Caco-2 (cell line): ENCODE results near the gene PIGB. TPM values are rescaled to one million over a fixed set of nuclear protein-coding genes. Genes with fewer than 3 reads are reported as not detected.

Experiments
- BruUV-seq: library from RNA; stranded (reverse); fragments of 400-500 nt; replicated peaks from 2 replicates; lab custom pipeline; 2021; lab: Mats Ljungman, UMichigan
- CTCF ChIA-PET: fragments of 300-600 bp; sonication (Branson Sonifier 250); formaldehyde crosslinking; loops from one replicate; lab custom pipeline; 2022; ENCODE audit warnings: antibody characterized with exemption; lab: Charles Lee
- POLR2A ChIA-PET: fragments of 300-600 bp; sonication (Branson Sonifier 250); formaldehyde crosslinking; loops from one replicate; lab custom pipeline; 2022; ENCODE audit warnings: antibody characterized with exemption; lab: Charles Lee
- DNase-seq, 2 experiments: peaks; one replicate each; pipeline versions ENCODE4 v3.0.0 to v3.0.0-alpha.2; 2020 to 2022
- H3K27me3 ChIP-seq: replicated peaks from 2 replicates; pipeline ENCODE4 v1.6.0; 2011; ENCODE audit warnings: low read length; ENCODE audit not compliant: control insufficient read depth, insufficient read depth
- H3K36me3 ChIP-seq: 2 replicates; pipeline ENCODE4 v1.5.1; 2011; ENCODE audit warnings: low read length; ENCODE audit not compliant: control insufficient read depth, insufficient read depth
- H3K4me1 ChIP-seq: fragments of 250-450 bp; sonication (Bioruptor Pico); 2 replicates; pipeline ENCODE4 v1.5.1; 2020; ENCODE audit warnings: mild to moderate bottlenecking
- H3K4me3 ChIP-seq: 2 replicates; pipeline ENCODE4 v1.5.1; 2011; ENCODE audit warnings: low read depth, mild to moderate bottlenecking, control low read depth, low read length
- H3K9me3 ChIP-seq: fragments of 250-450 bp; sonication (Bioruptor Pico); 2 replicates; pipeline ENCODE4 v1.5.1; 2020; ENCODE audit warnings: mild to moderate bottlenecking, moderate library complexity
- H3K27ac Mint-ChIP-seq: one replicate; pipeline ENCODE4 v1.8.0; 2022; ENCODE audit warnings: mixed read lengths; ENCODE audit not compliant: unreplicated experiment
- H3K27me3 Mint-ChIP-seq: one replicate; pipeline ENCODE4 v1.8.0; 2022; ENCODE audit warnings: mixed read lengths; ENCODE audit not compliant: insufficient read depth, unreplicated experiment
- H3K36me3 Mint-ChIP-seq: one replicate; pipeline ENCODE4 v1.8.0; 2022; ENCODE audit warnings: mild to moderate bottlenecking, mixed read lengths; ENCODE audit not compliant: insufficient read depth, unreplicated experiment
- H3K4me1 Mint-ChIP-seq: one replicate; pipeline ENCODE4 v1.8.0; 2022; ENCODE audit warnings: low read depth, mixed read lengths; ENCODE audit not compliant: unreplicated experiment
- H3K4me3 Mint-ChIP-seq: one replicate; pipeline ENCODE4 v1.8.0; 2022; ENCODE audit warnings: mild to moderate bottlenecking, moderate library complexity, mixed read lengths; ENCODE audit not compliant: unreplicated experiment
- H3K9me3 Mint-ChIP-seq: one replicate; pipeline ENCODE4 v1.8.0; 2022; ENCODE audit warnings: mixed read lengths; ENCODE audit not compliant: unreplicated experiment
- intact Hi-C: fragments of 100-400 bp; cut with micrococcal nuclease; formaldehyde crosslinking; loops from one replicate; pipeline ENCODE4 v1.10.0; 2022; ENCODE audit not compliant: unreplicated experiment
- total RNA-seq: library from RNA; stranded (reverse); gene quantifications from 2 replicates; pipeline ENCODE4 v1.2.3, GENCODE V29; 2022
- TF ChIP-seq, protein P1 (sequence below), 2 experiments: fragments of 200-600 bp in 1 of 2; IDR thresholded peaks; 1 replicate in 1 of 2; 2 replicates in 1 of 2; pipeline versions ENCODE4 v1.5.1 to v1.8.0; 2011 to 2022; ENCODE audit warnings: antibody characterized with exemption in 1 of 2, control low read depth in 1 of 2, inconsistent platforms in 1 of 2, low read depth in 1 of 2, low read length in 1 of 2, mild to moderate bottlenecking in 1 of 2, moderate library complexity in 1 of 2; ENCODE audit not compliant: insufficient read depth in 1 of 2, severe bottlenecking in 1 of 2, unreplicated experiment in 1 of 2

The PIGB gene
- total RNA-seq, 1 experiment from 2014 or later: 15.5 TPM

DNA sequence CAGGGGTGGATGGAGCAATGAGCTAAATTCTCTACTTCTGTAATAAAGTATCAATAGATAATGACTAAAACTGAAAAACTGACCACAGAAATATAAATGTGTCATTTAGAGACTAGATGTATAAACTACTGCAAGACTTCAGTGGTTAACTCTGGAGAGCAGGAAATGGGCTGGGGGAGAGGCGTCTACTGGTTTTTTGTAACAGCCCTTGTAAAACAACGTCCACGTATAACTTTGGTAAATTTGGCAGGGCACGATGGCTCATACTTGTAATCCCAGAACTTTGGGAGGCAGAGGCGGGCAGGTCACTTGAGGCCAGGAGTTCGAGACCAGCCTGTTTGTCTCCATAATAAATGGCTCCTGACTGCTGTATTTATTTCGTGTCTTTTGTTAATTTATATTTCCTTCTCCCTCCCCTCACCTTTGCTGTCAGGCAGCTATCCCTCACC, 41.9 kb upstream of the PIGB start:
- no TSS peak for BruUV-seq
- H3K9me3 ChIP-seq: no peaks in the 10 kb centered on the region
- H3K4me3 Mint-ChIP-seq: no peak overlapping the region
- DNase-seq: no peak
- intact Hi-C loops: no loop called here
- no peaks in the 10 kb centered on the region for H3K36me3 ChIP-seq
- H3K4me3 ChIP-seq: no peak overlapping the region
- peaks cover 6% of the 10 kb centered on the region for H3K36me3 Mint-ChIP-seq
- no peaks in the 10 kb centered on the region for H3K27me3 ChIP-seq
- POLR2A ChIA-PET: no interaction called here
- H3K9me3 Mint-ChIP-seq: no peaks in the 10 kb centered on the region
- no peaks in the 10 kb centered on the region for H3K4me1 ChIP-seq
- H3K27me3 Mint-ChIP-seq: no peaks in the 10 kb centered on the region
- TF ChIP-seq, protein P1, sequence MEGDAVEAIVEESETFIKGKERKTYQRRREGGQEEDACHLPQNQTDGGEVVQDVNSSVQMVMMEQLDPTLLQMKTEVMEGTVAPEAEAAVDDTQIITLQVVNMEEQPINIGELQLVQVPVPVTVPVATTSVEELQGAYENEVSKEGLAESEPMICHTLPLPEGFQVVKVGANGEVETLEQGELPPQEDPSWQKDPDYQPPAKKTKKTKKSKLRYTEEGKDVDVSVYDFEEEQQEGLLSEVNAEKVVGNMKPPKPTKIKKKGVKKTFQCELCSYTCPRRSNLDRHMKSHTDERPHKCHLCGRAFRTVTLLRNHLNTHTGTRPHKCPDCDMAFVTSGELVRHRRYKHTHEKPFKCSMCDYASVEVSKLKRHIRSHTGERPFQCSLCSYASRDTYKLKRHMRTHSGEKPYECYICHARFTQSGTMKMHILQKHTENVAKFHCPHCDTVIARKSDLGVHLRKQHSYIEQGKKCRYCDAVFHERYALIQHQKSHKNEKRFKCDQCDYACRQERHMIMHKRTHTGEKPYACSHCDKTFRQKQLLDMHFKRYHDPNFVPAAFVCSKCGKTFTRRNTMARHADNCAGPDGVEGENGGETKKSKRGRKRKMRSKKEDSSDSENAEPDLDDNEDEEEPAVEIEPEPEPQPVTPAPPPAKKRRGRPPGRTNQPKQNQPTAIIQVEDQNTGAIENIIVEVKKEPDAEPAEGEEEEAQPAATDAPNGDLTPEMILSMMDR (IDR thresholded peaks at IDR 0.05; ENCODE audit: insufficient read depth in 1 of 2, low read depth in 1 of 2, low read length in 1 of 2, severe bottlenecking in 1 of 2, unreplicated experiment in 1 of 2): no peak
- no peak overlapping the region for H3K27ac Mint-ChIP-seq
- H3K4me1 Mint-ChIP-seq: no peaks in the 10 kb centered on the region
- CTCF ChIA-PET: no interaction called here

DNA sequence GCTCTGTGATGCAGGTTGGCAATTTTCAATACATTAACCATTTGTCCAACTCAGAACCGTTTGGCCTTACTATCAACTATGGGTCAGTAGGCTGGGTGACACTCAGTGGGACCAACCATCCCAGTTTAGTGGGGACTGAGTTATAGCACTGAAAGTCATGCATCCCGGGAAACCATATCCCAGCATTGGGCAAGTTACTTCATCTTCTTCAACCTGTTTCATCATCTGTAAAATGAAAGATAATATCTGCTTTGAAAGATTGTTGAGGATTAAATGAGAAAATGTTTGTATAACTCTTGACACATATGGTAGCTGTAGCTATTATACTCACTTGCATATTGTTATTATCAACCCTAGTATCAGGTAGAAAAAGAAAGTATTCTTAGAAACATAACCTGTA, 41.3 kb upstream of the PIGB start:
- no peaks in the 10 kb centered on the region for H3K27me3 Mint-ChIP-seq
- no peaks in the 10 kb centered on the region for H3K27me3 ChIP-seq
- H3K4me3 Mint-ChIP-seq: no peak overlapping the region
- H3K9me3 Mint-ChIP-seq: no peaks in the 10 kb centered on the region
- DNase-seq: no peak
- no peaks in the 10 kb centered on the region for H3K9me3 ChIP-seq
- no TSS peak for BruUV-seq
- no peaks in the 10 kb centered on the region for H3K4me1 Mint-ChIP-seq
- ChIA-PET CTCF (no interaction called here), POLR2A (no interaction called here)
- no peaks in the 10 kb centered on the region for H3K4me1 ChIP-seq
- no peaks in the 10 kb centered on the region for H3K36me3 ChIP-seq
- H3K27ac Mint-ChIP-seq: no peak overlapping the region
- H3K36me3 Mint-ChIP-seq: peaks cover 6% of the 10 kb centered on the region
- intact Hi-C loops: no loop called here
- TF ChIP-seq, protein P1 (IDR thresholded peaks at IDR 0.05; ENCODE audit: insufficient read depth in 1 of 2, low read depth in 1 of 2, low read length in 1 of 2, severe bottlenecking in 1 of 2, unreplicated experiment in 1 of 2): no peak
- H3K4me3 ChIP-seq: no peak overlapping the region

GRCh38 chr15:55279100-55279745, 39.8 kb upstream of the PIGB start:
- intact Hi-C loops: no loop called here
- DNase-seq: no peak
- Mint-ChIP-seq H3K27ac (no peak overlapping the region), H3K27me3 (no peaks in the 10 kb centered on the region), H3K4me1 (no peaks in the 10 kb centered on the region), H3K4me3 (no peak overlapping the region), H3K9me3 (no peaks in the 10 kb centered on the region), H3K36me3 (peaks cover 6% of the 10 kb centered on the region)
- ChIA-PET CTCF (no interaction called here), POLR2A (no interaction called here)
- no peaks in the 10 kb centered on the region for H3K36me3 ChIP-seq
- H3K4me3 ChIP-seq: no peak overlapping the region
- no peaks in the 10 kb centered on the region for H3K9me3 ChIP-seq
- no peaks in the 10 kb centered on the region for H3K4me1 ChIP-seq
- no TSS peak for BruUV-seq
- TF ChIP-seq, protein P1 (IDR thresholded peaks at IDR 0.05; ENCODE audit: insufficient read depth in 1 of 2, low read depth in 1 of 2, low read length in 1 of 2, severe bottlenecking in 1 of 2, unreplicated experiment in 1 of 2): no peak
- H3K27me3 ChIP-seq: no peaks in the 10 kb centered on the region
